Measurements from ENCODE around the gene PAPPA.

DNA sequence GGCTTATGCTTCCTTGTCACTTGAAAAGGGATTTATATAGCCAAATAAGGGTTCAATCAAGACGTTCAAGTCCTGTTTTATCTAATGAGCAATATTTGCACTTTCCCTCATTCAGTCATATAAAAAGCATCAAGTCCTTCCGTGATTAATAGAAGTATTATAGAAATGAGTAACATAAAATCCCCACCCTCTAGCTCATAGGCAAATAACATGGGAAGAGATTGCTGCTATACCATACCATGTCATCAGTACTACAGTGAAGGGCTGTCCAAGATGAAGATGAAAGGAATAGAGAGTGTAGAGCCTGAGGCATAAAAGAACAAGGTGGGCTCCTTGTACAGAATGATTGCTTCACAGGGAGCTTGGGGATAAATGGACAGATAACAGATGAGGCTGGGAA, 20.4 kb upstream of the PAPPA start:
- TF ChIP-seq, protein P1, sequence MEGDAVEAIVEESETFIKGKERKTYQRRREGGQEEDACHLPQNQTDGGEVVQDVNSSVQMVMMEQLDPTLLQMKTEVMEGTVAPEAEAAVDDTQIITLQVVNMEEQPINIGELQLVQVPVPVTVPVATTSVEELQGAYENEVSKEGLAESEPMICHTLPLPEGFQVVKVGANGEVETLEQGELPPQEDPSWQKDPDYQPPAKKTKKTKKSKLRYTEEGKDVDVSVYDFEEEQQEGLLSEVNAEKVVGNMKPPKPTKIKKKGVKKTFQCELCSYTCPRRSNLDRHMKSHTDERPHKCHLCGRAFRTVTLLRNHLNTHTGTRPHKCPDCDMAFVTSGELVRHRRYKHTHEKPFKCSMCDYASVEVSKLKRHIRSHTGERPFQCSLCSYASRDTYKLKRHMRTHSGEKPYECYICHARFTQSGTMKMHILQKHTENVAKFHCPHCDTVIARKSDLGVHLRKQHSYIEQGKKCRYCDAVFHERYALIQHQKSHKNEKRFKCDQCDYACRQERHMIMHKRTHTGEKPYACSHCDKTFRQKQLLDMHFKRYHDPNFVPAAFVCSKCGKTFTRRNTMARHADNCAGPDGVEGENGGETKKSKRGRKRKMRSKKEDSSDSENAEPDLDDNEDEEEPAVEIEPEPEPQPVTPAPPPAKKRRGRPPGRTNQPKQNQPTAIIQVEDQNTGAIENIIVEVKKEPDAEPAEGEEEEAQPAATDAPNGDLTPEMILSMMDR (IDR thresholded peaks at IDR 0.05), result no peak
- no peak for TF ChIP-seq POLR2A (IDR thresholded peaks at IDR 0.05)

All from uterus (tissue), 2 donors.